GM23338 (cell line): ENCODE results near the gene SLC44A4. TPM values are rescaled to one million over a fixed set of nuclear protein-coding genes. Genes with fewer than 3 reads are reported as not detected.

Source experiments
- ATAC-seq: fragments of 200-7000 bp; cut with Tn5 transposase; 3 replicates; pipeline ENCODE4 v1.9.1; 2020
- DNase-seq: peaks from one replicate; pipeline ENCODE4 v3.0.0-alpha.2; 2015; ENCODE audit warnings: low spot score
- H2AFZ ChIP-seq: fragments of 200-600 bp; sonication (generic); 2 replicates; pipeline ENCODE4 v1.8.0; 2016; ENCODE audit warnings: antibody characterized with exemption, mild to moderate bottlenecking, moderate library complexity
- H3F3A ChIP-seq: fragments of 200-600 bp; sonication (generic); replicated peaks from 2 replicates; pipeline ENCODE4 v1.8.0; 2017; ENCODE audit warnings: antibody characterized with exemption, mixed run types, low read depth
- H3K27ac ChIP-seq: fragments of 200-600 bp; sonication (generic); 2 replicates; pipeline ENCODE4 v1.6.1; 2016; ENCODE audit warnings: low read depth
- H3K27me3 ChIP-seq: fragments of 200-600 bp; sonication (generic); 2 replicates; pipeline ENCODE4 v1.8.0; 2016; ENCODE audit warnings: mild to moderate bottlenecking, mixed run types, moderate library complexity; ENCODE audit not compliant: insufficient read depth
- H3K36me3 ChIP-seq: fragments of 200-600 bp; sonication (generic); 2 replicates; pipeline ENCODE4 v1.8.0; 2016; ENCODE audit warnings: mild to moderate bottlenecking; ENCODE audit not compliant: insufficient read depth
- H3K4me1 ChIP-seq: fragments of 200-600 bp; sonication (generic); 2 replicates; pipeline ENCODE4 v1.8.0; 2016; ENCODE audit warnings: mild to moderate bottlenecking, moderate library complexity; ENCODE audit not compliant: insufficient read depth
- H3K4me2 ChIP-seq: fragments of 200-600 bp; sonication (generic); 2 replicates; pipeline ENCODE4 v1.7.1; 2017; ENCODE audit warnings: mixed run types
- H3K4me3 ChIP-seq: fragments of 200-600 bp; sonication (generic); 2 replicates; pipeline ENCODE4 v1.6.1; 2016; ENCODE audit warnings: mixed run types
- H3K79me2 ChIP-seq: fragments of 200-600 bp; sonication (generic); replicated peaks from 2 replicates; pipeline ENCODE4 v1.8.0; 2017; ENCODE audit warnings: mild to moderate bottlenecking; ENCODE audit not compliant: insufficient read depth
- H3K9me2 ChIP-seq: fragments of 200-600 bp; sonication (generic); 2 replicates; pipeline ENCODE4 v1.8.0; 2017; ENCODE audit not compliant: insufficient read depth
- H4K20me1 ChIP-seq: fragments of 200-600 bp; sonication (generic); replicated peaks from 2 replicates; pipeline ENCODE4 v1.8.0; 2017; ENCODE audit warnings: mild to moderate bottlenecking; ENCODE audit not compliant: insufficient read depth
- H3K27ac Mint-ChIP-seq: 2 replicates; pipeline ENCODE4 v1.8.0; 2020; ENCODE audit warnings: inconsistent platforms, mild to moderate bottlenecking, moderate library complexity, mixed read lengths
- H3K27me3 Mint-ChIP-seq: 3 replicates; pipeline ENCODE4 v1.8.0; 2022; ENCODE audit warnings: low read depth, mild to moderate bottlenecking, moderate library complexity, mixed read lengths, inconsistent platforms; ENCODE audit not compliant: insufficient read depth, poor library complexity
- H3K36me3 Mint-ChIP-seq: 3 replicates; pipeline ENCODE4 v1.8.0; 2021; ENCODE audit warnings: low read depth, mild to moderate bottlenecking, inconsistent platforms, moderate library complexity, mixed read lengths
- H3K4me1 Mint-ChIP-seq: 3 replicates; pipeline ENCODE4 v1.8.0; 2020; ENCODE audit warnings: mild to moderate bottlenecking, inconsistent platforms, mixed read lengths
- H3K4me3 Mint-ChIP-seq: 3 replicates; pipeline ENCODE4 v1.8.0; 2021; ENCODE audit warnings: moderate library complexity, mild to moderate bottlenecking, inconsistent platforms, mixed read lengths
- H3K9me3 Mint-ChIP-seq: 3 replicates; pipeline ENCODE4 v1.8.0; 2020; ENCODE audit warnings: moderate library complexity, mild to moderate bottlenecking, inconsistent platforms, mixed read lengths
- CREB1 ChIP-seq: fragments of 250-450 bp; sonication (Bioruptor Pico); IDR thresholded peaks from 2 replicates; pipeline ENCODE4 v1.5.0; 2020; ENCODE audit warnings: low read depth, mild to moderate bottlenecking, moderate library complexity
- ETS1 ChIP-seq: IDR thresholded peaks from 2 replicates; pipeline ENCODE4 v1.6.1; 2016; ENCODE audit warnings: antibody characterized with exemption
- EZH2 ChIP-seq: fragments of 200-600 bp; sonication (generic); IDR thresholded peaks from one replicate; pipeline ENCODE4 v1.8.0; 2017; ENCODE audit warnings: antibody characterized with exemption, mild to moderate bottlenecking, low read depth; ENCODE audit not compliant: unreplicated experiment
- EZH2phosphoT487 ChIP-seq: fragments of 200-600 bp; sonication (generic); IDR thresholded peaks from one replicate; pipeline ENCODE4 v1.8.1; 2018; ENCODE audit warnings: antibody characterized with exemption; ENCODE audit not compliant: unreplicated experiment
- JUNB ChIP-seq: IDR thresholded peaks from one replicate; pipeline ENCODE4 v1.6.1; 2016; ENCODE audit warnings: antibody characterized with exemption; ENCODE audit not compliant: unreplicated experiment
- REST ChIP-seq: IDR thresholded peaks from one replicate; pipeline ENCODE4 v1.6.1; 2018; ENCODE audit warnings: antibody characterized with exemption; ENCODE audit not compliant: unreplicated experiment
- STAT1 ChIP-seq: IDR thresholded peaks from one replicate; pipeline ENCODE4 v1.6.1; 2016; ENCODE audit warnings: antibody characterized with exemption; ENCODE audit not compliant: unreplicated experiment
- ZNF114 ChIP-seq: fragments of 250-450 bp; sonication (Bioruptor Pico); IDR thresholded peaks from 2 replicates; pipeline ENCODE4 v1.5.0; 2020; ENCODE audit warnings: mild to moderate bottlenecking, moderate library complexity
- ZNF462 ChIP-seq: fragments of 250-450 bp; sonication (Bioruptor Pico); IDR thresholded peaks from 2 replicates; pipeline ENCODE4 v1.5.0; 2020; ENCODE audit warnings: mild to moderate bottlenecking, moderate library complexity
- polyA plus RNA-seq: library from polyadenylated mRNA; unstranded; fragments of >200 nt; fragmentation: Nextera tagmentation; extraction: Ambion mirVana; gene quantifications from 2 replicates; pipeline ENCODE4 v1.2.1, GENCODE V29; 2016
- total RNA-seq: library from RNA; depleted of rRNA; stranded (reverse); fragments of >200 nt; shearing (Covaris generic); gene quantifications from 2 replicates; pipeline ENCODE4 v1.2.3, GENCODE V29; 2014

SLC44A4 gene
- total and polyA plus RNA-seq, 2 experiments from 2014 or later = 1.1 to 3.7 TPM

GRCh38 chr6:31826793-31827285 lies 52.0 kb downstream of the SLC44A4 start:
- H3K27me3 Mint-ChIP-seq = peaks cover 25% of the 10 kb centered on the region
- H3K4me1 Mint-ChIP-seq = peaks cover 43% of the 10 kb centered on the region
- H3K27me3 ChIP-seq = no peaks in the 10 kb centered on the region
- ATAC-seq = peak; percentile 30
- TF ChIP-seq STAT1 (no peak), EZH2phosphoT487 (no peak)
- H3K27ac Mint-ChIP-seq = peak overlapping the region; percentile 98
- H3K4me1 ChIP-seq = peaks cover 49% of the 10 kb centered on the region
- H3K79me2 ChIP-seq = peaks cover 26% of the 10 kb centered on the region
- peak overlapping the region; percentile 43 for H3K4me3 ChIP-seq
- H3K36me3 Mint-ChIP-seq = peaks cover 4% of the 10 kb centered on the region; the same call in 2 of the 3 replicates
- H3K9me2 ChIP-seq = no peaks in the 10 kb centered on the region
- no peaks in the 10 kb centered on the region for H3K36me3 ChIP-seq
- peak overlapping the region; percentile 80 for H3K4me3 Mint-ChIP-seq
- H2AFZ ChIP-seq = no peak overlapping the region
- DNase-seq = peak; percentile 83
- H3K27ac ChIP-seq = peak overlapping the region; percentile 89
- peak overlapping the region; percentile 86 for H3K4me2 ChIP-seq
- peaks cover 5% of the 10 kb centered on the region for H4K20me1 ChIP-seq
- H3K9me3 Mint-ChIP-seq = peaks cover 7% of the 10 kb centered on the region; the same call in 2 of the 3 replicates
- H3F3A ChIP-seq = peaks cover 18% of the 10 kb centered on the region

GRCh38 chr6:31825553-31825952 lies 53.2 kb downstream of the SLC44A4 start:
- Histone ChIP-seq H3K9me2 (no peaks in the 10 kb centered on the region), H3F3A (peaks cover 18% of the 10 kb centered on the region), H2AFZ (no peak overlapping the region), H3K4me2 (peak overlapping the region; percentile 86), H3K4me1 (peaks cover 50% of the 10 kb centered on the region), H3K36me3 (no peaks in the 10 kb centered on the region), H3K27me3 (no peaks in the 10 kb centered on the region), H3K79me2 (peaks cover 13% of the 10 kb centered on the region), H3K27ac (peak overlapping the region; percentile 89), H3K4me3 (peak overlapping the region; percentile 43; the same call in 1 of the 2 replicates), H4K20me1 (peaks cover under 1% of the 10 kb centered on the region; the same call in 1 of the 2 replicates)
- H3K36me3 Mint-ChIP-seq = peaks cover 4% of the 10 kb centered on the region; the same call in 2 of the 3 replicates
- DNase-seq = peak; percentile 41
- no peak for ATAC-seq
- H3K4me1 Mint-ChIP-seq = peaks cover 45% of the 10 kb centered on the region
- H3K9me3 Mint-ChIP-seq = peaks cover 7% of the 10 kb centered on the region; the same call in 2 of the 3 replicates
- H3K27me3 Mint-ChIP-seq = peaks cover 27% of the 10 kb centered on the region
- peak overlapping the region; percentile 80 for H3K4me3 Mint-ChIP-seq
- H3K27ac Mint-ChIP-seq = peak overlapping the region; percentile 98
- TF ChIP-seq ZNF114 (CRISPR knock-in tag) (no peak), EZH2 (no peak), EZH2phosphoT487 (no peak), ETS1 (no peak), JUNB (no peak), REST (no peak), STAT1 (no peak), ZNF462 (CRISPR knock-in tag) (no peak), CREB1 (CRISPR knock-in tag) (no peak)
